A549 treated with CpdA at 1 μM for 4 hours (cell line): Measurements from ENCODE around the gene OTUD4. TPM values are rescaled to one million over a fixed set of nuclear protein-coding genes. Genes with fewer than 3 reads are reported as not detected.

Source experiments
- total RNA-seq: library from RNA; stranded (reverse); fragments of 200-300 nt; extraction: Qiagen RNA extraction; gene quantifications from 5 replicates; pipeline ENCODE4 v1.2.3, GENCODE V29; 2022; ENCODE audit warnings: low read depth

Gene OTUD4
- total RNA-seq: 14.2 to 19.5 TPM (median 17.0 TPM) in 5 replicates

GRCh38 chr4:145180298-145181090 is at the start of gene OTUD4:
TSS of gene OTUD4 (minus strand) at chr4:145180589. CDS start at chr4:145179973, 616 bp downstream.

GRCh38 chr4:145097821-145098674 is 82.3 kb downstream of the OTUD4 start, which contains the start of the genes ABCE1 and ANAPC10:
TSS of gene ABCE1 (plus strand) at chr4:145098311. CDS start at chr4:145104413, 6,102 bp downstream.
TSS of gene ANAPC10 (minus strand) at chr4:145098196. CDS start at chr4:145096099, 2,097 bp downstream.

Other genes with a start within 250 kb of the OTUD4 start
- gene ANAPC10, start 82.4 kb downstream of the OTUD4 start, total RNA-seq: 11.2 to 20.5 TPM (median 13.6 TPM) in 5 replicates
- gene ABCE1, start 82.3 kb downstream of the OTUD4 start, total RNA-seq: 61.5 to 112 TPM (median 69.4 TPM) in 5 replicates